Right lobe of liver (tissue), 4 donors: ENCODE results near the gene KLRC2.

Experiments used
- POLR2A ChIP-seq: fragments of 450-650 bp; IDR thresholded peaks from one replicate; pipeline ENCODE4 v1.6.1; 2017; ENCODE audit warnings: antibody characterized with exemption, mild to moderate bottlenecking
- TF ChIP-seq, protein P1 (sequence below), 4 donors: fragments of 200-600 bp in 3 of 4; fragments of 450-650 bp in 1 of 4; IDR thresholded peaks; one replicate each; pipeline versions ENCODE4 v1.5.1 to v1.8.0; 2016 to 2022; ENCODE audit warnings: antibody characterized with exemption in 4 of 4, mild to moderate bottlenecking in 2 of 4
- donor health status: DM: no; HTN: no; CAD: no.
- donor health status: DM: no; HTN: no; CAD: no.
- donor health status: DM: no; HTN: yes; CAD: no.

DNA sequence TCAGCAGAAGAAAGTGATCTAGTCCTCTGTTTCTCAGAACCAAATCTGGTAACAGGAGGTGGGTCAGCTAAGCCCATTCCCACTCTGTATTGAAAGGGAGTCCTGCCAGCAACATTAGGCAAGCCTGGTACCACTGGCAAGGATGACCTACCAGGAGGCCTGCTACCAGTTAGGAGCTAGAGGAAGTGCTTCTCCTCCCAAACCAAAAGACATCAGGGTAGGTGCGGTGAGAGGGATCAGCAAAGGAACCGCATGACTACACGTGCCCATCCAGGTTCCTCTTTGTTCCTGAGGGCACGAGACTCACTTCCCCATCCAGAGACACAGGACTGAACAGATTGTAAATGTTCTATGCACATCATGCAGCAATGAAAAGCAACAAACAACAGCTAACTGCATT, 29.1 kb downstream of the KLRC2 start:
- TF ChIP-seq, protein P1, sequence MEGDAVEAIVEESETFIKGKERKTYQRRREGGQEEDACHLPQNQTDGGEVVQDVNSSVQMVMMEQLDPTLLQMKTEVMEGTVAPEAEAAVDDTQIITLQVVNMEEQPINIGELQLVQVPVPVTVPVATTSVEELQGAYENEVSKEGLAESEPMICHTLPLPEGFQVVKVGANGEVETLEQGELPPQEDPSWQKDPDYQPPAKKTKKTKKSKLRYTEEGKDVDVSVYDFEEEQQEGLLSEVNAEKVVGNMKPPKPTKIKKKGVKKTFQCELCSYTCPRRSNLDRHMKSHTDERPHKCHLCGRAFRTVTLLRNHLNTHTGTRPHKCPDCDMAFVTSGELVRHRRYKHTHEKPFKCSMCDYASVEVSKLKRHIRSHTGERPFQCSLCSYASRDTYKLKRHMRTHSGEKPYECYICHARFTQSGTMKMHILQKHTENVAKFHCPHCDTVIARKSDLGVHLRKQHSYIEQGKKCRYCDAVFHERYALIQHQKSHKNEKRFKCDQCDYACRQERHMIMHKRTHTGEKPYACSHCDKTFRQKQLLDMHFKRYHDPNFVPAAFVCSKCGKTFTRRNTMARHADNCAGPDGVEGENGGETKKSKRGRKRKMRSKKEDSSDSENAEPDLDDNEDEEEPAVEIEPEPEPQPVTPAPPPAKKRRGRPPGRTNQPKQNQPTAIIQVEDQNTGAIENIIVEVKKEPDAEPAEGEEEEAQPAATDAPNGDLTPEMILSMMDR (IDR thresholded peaks at IDR 0.05), result no peak
- no peak for TF ChIP-seq POLR2A
